Activated CD8-positive, alpha-beta memory T cell treated with anti-CD3 and anti-CD28 coated beads, Interleukin-2, amount 50 U/mL, for 24 hours (primary cell): ENCODE measurements around the gene NOS1AP.
"Not testable (repeated sequence)": the region's sequence is repeated elsewhere in the genome, so short reads cannot be mapped to it uniquely, and the experiment has no call there.

Experiments used
- DNase-seq: peaks from one replicate; pipeline ENCODE4 v3.0.0-alpha.2; 2020; ENCODE audit errors: extremely low read depth

The NOS1AP gene

DNA sequence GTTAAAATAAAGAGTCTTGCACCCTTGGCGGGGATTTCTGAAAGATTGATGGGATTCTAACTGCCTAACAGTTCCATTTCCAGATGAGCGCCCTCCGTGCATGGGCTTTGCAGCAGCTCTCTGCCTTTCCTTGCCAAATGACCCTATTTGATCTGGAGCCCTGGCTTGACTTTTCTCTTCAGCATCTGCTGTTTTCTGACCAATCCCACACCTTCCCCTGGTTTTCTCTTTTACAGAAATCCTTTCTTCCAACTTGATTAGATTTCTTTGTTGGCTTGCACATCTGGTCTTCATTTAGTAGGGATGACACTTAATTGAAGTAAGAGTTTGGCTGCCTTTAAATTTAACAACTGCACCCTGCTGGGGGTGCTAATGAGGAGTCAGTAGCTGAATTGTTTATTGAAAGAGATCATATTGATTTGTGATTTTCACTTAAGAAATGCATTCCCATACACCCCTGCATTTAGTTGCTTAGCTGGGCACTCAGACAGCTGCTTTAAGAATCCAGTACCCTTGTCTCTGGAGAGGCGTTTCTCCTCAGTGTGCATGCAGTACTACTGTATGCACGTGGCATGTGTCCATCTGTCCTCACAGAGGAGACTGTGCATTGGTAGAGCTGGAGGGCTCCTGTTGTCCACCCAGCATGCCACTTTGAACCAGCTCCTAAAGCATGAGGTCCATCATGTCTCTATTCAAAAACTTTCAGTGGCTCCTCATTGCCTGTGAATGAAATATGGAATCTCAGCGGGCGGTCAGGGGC lies 99.7 kb downstream of the NOS1AP start:
- no peak for DNase-seq

DNA sequence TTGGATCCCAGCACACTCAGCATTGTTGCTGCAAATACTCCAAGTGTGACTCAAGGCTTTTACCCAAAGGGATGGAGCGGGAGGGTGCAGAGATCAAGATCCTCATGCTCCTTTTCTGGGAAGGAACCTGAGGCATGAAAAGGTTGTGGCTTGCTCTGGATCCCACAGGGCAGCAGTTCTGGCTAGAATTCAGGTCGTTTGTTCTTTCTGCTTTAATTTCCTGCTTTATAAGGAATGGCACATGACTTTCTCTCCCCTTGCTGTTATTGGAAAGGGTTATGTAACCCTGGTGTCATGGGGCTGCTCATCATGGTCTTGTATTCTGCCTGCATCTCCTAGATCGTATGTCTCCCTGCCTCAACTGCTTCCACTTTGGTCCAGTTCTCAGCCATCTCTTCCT lies 101.6 kb downstream of the NOS1AP start:
- no peak for DNase-seq

DNA sequence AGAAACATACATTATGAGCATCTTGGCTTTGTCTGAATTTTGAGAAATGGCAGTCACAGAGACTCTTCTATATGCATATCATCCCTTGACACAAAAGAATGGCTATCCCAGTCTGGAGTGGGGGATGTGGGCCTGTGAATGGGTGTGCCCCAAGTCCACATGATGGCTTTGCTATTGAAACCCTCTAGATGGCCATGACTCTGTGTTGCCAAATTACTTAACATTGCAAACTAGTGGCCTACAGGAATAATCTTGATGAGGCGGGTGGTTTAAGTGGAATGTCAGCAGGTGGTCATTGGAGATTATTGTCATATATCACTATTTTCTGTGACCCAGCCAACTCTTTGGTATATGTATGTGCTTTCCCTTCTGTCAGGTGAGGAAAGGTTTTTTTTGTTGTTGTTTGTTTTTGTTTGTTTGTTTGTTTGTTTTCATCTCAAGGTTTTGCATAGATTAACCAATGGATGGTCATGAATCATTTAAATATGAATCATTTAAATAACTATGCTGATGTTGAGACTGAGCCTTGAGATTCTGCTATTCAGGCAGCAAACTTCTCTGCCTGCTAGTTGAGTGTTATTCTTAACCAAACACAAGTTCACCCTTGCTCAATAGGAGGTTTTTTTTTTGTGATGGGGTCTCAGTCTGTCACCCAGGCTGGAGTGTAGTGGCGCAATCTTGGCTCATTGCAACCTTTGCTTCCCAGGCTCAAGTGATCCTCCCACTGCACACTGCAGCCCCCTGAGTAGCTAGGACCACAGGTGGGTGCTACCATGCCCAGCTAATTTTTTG lies 103.0 kb downstream of the NOS1AP start:
- no peak for DNase-seq

DNA sequence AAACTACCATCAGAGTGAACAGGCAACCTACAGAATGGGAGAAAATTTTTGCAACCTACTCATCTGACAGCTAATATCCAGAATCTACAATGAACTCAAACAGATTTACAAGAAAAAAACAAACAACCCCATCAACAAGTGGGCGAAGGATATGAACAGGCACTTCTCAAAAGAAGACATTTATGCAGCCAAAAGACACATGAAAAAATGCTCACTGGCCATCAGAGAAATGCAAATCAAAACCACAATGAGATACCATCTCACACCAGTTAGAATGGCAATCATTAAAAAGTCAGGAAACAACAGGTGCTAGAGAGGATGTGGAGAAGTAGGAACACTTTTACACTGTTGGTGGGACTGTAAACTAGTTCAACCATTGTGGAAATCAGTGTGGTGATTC lies 104.1 kb downstream of the NOS1AP start:
- DNase-seq: not testable (repeated sequence)

DNA sequence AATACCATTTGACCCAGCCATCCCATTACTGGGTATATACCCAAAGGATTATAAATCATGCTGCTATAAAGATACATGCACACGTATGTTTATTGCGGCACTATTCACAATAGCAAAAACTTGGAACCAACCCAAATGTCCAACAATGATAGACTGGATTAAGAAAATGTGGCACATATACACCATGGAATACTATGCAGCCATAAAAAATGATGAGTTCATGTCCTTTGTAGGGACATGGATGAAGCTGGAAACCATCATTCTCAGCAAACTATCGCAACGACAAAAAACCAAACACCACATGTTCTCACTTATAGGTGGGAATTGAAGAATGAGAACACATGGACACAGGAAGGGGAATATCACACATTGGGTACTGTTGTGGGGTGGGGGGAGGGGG lies 104.5 kb downstream of the NOS1AP start:
- not testable (repeated sequence) for DNase-seq

DNA sequence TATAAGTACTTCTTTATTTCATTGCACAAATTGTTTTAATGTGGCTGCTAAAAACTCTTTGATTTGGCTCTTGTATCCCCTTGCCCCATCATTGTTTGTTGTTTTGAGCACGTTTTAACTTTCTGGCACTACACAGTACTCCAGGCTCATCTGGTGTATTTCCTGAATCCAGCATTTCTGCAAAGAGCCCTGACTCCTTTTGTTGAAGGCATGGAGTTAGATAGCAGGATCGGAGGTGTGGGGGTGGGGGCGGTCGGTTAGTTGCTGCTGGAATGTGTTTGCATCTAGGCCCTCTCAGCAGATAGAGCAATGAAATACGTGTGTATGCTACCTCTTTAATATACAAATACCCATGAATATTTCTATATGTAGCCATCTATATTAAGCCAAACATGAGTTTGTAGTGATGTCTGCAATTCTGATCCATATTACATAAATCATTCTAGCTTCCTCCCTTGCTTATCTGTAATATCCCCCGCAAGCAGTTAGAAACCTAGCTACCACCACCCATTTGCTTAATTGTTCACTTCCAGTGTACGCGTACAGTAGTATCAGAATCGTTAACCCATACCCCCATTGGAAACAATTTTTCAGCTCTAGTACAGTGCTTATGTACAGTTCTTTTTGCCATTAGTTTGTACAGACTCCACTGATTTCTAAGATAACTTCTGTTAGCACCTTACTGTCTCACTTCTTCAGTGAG lies 106.0 kb downstream of the NOS1AP start:
- no peak for DNase-seq

DNA sequence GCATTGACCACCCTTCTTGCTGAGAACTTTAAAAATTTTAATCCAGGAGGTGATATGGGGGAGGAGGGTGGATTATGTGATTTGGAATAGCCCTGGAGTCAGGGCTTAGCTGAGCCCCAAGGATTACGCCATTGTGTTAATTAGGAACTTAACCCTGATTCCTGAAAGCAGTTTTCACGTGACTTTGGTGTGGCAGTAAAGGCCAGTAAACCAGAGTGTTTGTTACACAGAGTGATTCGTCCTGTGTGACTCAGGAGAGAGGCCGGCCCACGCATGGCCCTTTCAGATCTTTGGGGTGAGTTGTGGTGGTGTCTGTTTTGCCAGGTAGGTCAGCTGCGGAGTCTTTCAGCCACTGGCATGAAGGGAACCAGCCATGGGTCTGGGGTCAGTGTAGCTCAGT lies 107.6 kb downstream of the NOS1AP start:
- no peak for DNase-seq

DNA sequence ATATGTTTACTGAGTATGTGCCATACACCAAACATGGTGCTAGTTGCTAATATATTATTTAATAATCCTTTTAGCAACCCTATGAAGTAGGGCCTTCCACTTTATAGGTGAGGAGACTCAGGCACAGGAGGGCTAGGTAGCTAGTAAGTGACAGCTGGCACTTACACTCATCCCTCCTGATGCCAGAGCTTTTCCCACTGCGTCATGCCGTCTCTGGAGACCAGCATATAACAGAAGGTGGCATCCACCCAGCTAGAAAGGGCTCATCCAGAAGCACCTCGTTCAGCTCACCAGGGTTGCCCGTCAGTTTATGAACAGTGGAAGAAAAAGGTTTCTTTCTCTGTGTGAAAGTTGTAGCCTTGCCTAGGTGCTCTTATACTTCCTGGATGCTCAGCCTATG lies 108.9 kb downstream of the NOS1AP start:
- no peak for DNase-seq

DNA sequence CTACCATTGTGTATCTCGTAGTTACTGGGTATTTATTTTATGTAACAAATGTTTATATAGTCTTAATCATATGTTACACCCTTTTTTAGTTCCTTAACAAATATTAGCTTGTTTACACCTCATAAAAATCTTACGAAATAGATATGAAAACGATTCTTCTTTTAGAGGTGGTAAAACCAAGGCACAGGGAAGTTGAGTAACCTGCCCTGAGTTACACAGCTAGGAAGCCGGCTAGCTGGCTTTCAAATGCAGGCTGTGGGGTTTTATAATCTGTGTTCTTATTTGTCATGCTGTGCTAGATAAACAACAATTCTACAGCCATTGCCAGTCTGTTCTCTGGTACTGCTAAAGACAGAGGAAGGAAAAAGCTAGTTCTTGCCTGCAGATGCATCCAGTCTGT lies 109.6 kb downstream of the NOS1AP start:
- no peak for DNase-seq

DNA sequence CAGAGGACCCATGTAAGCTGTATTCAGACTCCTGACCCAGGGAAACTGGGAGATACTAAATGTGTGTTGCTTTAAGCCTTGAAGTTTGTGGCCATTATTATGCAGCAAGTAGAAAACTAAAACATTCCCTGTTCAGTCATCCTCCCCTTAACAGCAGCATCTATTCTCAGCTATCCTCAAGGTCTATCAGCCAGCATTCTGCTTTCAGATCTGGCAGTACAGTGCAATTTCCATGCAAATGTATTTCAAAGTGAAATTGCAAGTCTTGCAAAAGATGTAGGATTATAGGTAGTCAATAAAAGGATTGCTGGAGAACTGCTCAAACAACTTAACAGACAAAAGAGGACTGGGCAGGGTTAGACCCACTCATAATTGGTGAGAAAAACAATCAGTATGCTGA lies 111.3 kb downstream of the NOS1AP start:
- no peak for DNase-seq

DNA sequence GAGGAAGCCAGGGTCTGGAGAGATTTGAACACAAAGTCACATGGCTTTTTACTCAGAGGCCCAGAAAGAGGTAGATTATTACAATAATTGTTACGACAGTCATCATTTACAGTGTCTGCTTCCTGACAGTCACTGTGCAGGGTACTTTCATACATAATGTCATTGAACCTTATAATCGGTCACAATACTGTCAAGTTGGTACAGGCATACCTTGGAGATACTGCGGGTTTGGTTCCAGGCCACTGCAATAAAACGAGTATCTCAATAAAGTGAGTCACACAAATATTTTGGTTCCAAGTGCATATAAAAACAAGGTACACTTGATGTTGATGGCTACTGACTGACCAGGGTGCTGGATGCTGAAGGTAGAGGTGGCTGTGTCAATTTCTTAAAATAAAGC lies 112.6 kb downstream of the NOS1AP start:
- DNase-seq: no peak

DNA sequence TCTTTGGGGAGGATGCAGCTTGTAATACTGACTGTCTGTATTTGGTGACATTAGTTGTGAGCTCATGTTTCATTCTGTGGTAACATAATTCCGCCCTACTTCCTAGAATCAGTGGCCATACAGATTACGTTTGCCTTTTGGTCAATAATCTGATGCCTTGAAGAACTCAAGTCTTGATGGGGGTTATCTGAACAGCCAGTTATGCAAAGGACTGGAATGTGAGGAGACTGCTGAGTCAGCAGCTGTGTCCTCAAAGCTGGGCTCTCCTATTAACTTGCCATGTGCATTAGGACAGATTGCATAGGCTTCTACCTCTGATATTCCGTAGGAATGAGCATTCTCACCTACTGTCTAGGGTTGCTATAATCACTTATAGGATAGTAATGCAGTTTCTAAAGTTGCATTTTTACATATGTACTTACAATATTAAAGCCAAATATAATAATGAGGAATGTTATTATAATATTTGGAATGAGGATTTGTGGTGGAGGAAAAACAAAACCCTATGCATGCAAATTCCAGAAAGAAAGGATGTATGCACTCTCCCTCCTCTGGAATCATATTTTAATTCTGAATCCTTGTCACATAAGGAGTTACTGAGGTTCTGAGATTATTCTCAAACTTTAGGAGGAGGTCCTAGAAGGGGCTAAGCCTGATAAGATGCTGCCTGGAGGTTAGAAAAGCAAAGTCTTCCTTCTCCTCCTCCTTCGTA lies 116.0 kb downstream of the NOS1AP start:
- no peak for DNase-seq

DNA sequence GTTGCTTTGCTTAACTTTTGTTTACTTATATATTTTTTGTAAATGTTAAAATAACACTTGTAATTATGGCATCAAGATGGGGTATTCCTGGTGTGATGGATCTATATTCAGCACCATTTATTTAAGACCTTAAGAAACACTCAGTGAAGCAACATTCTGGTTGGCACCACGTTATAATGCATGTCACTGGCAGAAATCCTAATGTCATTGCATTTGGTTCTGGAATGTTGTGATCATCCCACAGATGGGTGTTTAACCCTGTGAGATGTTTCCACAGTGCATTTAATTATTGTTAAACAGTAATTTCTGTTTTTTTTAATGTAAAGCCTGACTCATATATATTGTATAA lies 116.5 kb downstream of the NOS1AP start:
- no peak for DNase-seq

DNA sequence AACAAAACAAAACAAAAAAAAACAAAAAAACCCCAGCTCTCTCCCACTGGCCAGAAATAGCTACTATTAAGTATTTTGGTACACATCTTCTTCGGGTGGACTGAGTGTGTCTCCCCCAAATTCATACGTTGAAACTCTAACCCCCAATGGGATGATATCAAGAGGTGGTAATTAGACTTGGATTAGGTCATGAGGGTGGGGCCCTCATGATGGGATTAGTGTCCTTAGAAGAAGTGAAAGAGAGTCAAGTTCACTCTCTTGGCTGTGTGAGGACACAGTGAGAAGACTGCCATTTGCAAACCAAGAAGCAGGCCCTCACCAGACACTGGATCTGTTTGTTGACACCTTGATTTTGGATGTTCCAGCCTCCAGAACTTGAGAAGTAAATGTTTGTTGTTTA lies 116.9 kb downstream of the NOS1AP start:
- no peak for DNase-seq

DNA sequence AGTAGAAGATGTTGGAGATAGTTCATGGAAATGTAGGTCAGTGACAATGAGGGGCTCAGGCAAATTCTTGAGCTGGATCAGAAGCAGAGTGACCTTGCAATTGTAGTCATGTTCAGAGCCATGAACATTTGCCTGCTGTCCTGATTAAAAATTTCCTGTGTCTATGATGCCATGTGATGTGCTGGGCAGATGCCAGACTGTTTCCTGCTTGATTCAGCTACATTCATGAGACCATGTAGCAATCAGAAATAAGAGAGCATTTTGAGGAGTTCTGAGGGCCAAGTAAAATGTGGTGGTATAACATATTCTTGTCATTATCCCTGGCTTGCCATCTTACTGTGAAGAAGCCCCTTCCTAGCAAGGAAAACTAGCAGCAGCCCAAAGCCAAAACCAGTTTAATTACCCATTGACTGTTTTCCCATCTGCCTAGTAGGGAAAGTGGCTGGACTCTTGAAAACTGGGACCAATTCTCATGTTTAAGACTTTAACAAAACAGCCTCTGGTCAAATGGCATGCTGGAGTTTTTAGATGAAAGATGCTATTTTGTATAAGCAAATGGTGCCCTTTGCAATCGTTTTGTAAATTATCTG lies 118.3 kb downstream of the NOS1AP start:
- DNase-seq: no peak

DNA sequence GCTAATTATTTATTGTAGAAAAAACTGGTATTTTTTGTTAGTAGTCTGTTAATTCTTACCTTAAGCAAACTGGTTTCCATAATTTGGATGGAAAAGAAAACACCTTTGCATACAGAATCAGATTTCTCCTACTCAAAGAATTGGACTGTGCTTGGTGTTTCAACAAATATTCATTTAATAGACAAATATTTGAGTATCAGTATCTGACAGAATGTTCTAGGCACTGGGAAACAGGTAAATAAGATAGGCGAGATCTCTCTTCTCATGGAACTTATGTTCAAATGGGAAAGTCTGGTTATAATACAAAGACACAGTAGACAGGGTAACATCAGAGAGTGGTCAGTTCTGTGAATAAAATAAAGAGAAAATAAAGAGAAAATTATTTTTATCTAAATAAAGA lies 119.9 kb downstream of the NOS1AP start:
- no peak for DNase-seq

DNA sequence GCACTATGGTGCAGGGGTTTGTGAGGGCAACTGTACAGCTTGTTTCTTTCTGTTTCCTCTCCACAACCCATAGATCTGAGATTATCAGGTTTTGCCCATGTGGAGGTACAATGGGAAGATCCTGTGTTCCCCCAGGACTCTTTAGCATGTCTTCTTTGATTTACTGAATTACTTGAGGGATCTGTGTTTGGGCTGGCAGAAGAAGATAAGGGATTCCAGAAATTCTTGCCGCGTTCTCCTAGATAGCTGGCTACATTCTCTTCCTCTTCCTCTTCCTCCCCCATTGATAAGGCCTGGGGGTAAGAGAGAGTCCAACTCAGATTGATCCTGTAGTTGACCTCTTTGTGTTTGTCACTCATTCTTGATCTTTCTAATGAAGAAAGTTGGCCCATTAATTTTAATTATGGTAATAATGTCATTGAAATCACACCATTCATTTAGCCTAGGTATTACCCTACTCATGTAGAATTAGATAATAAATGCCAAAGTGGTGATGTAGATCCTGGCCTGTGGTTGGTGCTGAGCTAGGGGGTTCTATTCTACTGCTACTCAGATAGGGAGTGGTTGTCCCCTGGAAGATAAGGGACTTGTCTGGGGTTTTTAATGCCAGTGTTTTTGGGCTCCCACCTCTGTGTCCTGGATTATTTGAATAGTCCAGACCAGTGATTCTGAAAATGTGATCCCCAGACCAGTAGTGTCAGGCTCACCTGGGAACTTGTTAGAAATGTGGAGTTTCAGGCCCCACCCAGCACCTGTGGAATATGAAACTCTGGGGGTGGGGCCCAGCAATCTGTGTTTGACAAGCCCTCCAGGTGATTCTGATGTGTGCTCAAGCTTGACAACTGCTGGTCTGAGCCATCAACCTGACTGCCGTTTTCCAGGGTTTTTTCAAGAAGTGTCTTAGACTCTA lies 122.2 kb downstream of the NOS1AP start:
- no peak for DNase-seq

DNA sequence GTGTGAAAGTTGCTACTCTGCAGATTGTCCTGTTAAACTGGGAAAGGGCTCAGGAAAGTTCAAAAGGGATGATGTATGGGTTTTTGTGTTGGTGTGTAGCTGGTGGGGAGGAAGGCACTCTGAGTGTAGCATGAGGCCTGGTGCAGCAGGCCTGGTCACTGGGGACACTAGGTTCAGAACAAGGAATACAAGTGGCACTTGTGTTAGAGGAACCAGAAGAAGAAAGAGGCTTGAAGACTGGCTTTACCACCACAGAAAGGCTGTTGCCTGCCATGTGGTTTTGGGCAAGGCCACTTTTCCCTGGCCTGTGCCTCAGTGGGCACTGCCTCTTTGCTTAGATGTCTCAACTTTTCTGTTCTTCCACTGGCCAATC lies 122.8 kb downstream of the NOS1AP start:
- no peak for DNase-seq

DNA sequence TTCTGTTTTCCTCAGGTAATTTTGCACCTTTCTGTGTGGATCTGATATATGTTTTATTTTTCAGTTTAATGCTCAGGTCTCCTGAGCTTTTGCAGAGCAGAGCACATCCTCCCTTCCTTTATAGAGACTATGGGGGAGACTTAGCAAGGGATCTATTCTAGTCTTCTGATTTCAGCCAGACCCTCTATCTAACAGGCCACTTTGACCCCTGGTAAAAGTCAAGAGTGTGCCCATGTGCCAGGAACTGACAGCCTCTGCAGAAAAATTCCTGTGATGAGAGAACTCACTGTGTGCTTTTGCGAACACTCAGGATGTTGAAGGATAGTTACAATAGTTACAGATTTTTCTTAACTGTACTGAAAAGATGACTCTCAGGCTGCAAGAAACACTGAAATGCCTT lies 123.3 kb downstream of the NOS1AP start:
- DNase-seq: no peak

DNA sequence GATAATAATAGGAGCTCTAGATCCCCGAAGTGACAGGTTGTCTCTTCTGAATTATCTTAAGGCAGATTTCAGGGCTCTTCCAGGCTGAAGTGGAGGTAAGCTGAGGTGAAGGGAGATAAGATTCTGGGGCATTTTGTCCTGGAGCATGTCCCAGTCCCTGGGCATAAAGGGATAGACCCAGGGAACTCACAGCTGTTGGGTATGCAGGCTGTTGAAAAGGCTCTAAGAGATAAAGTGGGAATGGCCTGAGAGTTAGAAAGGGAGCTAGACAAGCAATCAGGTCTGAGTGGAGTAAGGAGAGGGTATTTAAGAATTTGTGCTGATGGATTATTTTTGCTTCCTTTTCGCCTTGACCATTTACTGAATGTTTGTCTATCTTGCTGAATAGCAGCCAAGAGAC lies 123.7 kb downstream of the NOS1AP start:
- no peak for DNase-seq

DNA sequence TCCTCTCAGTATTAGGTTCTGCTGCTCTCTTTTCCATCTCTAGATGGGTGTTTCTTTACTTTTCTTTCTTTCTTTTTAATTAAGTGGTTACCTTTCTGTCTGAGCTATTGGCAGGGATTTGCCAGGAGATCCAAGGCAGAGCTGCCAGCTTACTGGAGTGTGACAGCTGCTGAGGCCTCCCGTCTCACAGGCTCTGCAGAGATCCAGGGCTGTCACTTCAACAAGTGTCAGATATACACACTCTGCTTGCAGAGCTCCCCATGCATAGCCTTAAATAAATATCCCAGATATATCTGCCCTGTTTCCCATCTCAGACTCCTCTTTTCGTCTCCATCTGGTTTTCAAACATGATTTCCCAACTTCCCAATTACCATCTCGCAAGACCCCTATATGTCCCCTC lies 124.3 kb downstream of the NOS1AP start:
- no peak for DNase-seq
